ENCODE results near the gene CHD2.

Gene CHD2

GRCh38 chr15:92885224-92886041, 14.7 kb upstream of the CHD2 start:
- no peak for DNase-seq

GRCh38 chr15:92886042-92886537, 14.0 kb upstream of the CHD2 start:
- DNase-seq, result no peak

DNA sequence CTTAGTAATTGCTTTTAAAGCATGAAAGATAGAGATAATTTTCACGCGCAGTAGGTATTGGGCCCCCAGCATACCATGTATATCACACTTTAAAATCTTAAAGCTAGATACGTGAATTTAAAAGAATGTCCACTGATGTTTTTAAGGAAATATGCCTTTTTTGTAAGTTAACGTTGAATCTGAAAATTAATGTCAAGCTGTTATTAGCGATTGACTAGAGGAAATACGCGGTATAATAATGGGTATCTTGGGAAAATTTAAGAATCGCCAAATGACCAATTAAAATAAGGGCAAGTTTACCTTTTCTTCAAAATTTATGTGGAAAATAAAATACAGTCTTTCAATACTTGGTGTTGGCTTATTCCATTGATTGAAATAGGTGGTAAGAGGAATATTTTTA, 13.3 kb upstream of the CHD2 start:
- no peak for DNase-seq

- no peak for DNase-seq
Observed at GRCh38 chr15:92887869-92888268, 12.3 kb upstream of the CHD2 start.

DNA sequence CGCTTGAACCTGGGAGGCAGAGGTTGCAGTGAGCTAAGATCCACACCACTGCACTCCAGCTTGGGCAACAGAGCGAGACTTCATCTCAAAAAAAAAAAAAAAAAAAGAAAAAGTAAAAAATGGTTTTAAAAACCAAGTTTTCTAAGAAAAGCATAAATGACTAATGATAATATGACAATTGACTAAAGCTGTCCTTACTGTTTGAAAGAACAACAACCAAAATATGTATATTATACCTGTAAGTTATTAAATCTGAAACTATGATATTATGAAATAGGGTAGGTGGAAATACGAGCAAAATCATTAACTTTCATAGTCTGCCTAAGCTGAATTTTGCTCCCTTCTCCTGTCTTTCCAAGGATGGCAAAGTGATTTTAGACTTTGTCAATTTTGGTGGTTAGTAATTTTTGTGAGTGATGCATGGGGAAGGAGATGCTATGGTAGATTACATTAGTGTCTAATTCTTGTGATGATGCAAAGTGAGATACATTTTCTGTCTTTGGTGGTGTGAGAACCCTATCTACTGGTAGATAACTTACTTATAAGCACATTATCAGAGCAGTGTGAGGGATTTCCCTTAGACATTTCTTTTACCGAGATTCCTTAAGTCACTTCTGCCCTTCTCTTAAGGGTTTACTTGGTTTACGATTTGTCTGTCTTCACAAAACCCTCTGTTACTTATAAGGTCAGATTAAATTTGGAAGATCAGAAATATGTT, 10.6 kb upstream of the CHD2 start:
- no peak for DNase-seq

- DNase-seq, result no peak
Observed at GRCh38 chr15:92891533-92892200, 8.5 kb upstream of the CHD2 start.

DNA sequence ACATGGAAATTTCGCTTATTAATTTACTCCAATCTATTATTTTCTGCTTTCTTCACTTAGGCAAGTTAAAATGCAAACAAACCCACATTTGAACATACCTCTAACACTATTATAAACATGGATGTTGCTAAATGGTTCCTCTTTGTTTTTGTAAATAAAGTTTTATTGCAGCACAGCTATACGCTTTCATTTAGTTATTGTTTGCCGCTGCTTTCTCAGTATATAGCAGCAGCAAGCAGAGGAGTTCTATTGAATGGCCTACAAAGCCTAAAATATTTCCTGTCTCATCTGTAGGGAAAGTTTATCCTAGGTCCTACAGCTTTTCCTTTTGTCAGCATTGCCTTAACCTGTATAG, 7.9 kb upstream of the CHD2 start:
- no peak for DNase-seq

DNA sequence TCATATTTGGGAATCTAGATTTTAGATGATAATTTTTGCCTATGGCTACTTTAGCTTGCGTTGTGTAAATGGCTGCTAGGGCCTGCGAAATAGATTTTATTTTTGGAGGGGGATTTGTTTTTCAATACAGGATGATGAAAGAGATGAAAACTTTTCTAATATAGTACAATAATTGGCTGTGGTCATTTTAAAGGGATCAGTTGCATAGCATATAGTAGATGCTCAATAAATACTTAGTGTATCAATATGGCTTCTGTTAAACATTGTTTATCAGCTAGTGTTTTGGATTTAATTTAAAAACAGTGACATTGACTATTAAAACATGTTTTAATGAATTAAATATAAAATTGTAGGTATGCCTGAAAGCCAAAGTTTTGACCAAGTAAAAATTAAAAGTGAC, 6.9 kb upstream of the CHD2 start:
- no peak for DNase-seq

DNA sequence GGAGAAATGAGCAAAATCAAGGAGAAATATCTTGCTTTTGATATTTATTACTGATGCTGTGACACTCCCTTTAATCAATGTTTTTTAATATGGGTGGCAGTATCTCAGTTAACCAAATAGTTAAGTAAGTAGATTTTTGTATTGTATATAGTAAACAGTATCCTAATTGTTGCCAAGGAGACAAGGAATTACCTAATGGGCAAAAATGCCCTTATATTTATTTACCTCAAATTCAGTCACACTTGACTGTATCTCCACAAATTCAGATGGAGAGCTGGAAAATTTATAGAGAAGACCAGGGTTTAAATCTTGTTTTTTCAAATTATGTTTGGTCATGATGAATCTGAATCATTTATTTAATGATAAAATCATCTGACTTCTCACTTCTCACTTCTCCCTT, 3.6 kb upstream of the CHD2 start:
- DNase-seq, result no peak

DNA sequence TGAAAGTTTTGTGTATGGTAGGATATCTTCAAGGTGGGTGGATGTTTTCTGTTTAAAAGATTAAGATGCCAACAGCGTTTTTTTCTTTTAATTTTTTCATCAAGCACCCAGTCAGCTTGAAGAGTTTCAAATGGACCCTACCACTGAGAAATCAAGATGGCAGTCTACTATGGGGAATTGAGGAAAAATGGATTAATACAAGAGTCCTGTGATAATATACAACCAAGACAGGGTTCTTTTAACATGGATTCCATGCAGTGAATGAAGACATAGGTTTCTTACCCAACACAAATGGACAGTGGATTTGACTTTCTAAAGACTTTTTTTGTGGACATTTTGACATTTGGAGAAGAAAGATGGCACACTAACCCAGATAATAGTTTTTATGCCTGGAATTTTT, 2.5 kb upstream of the CHD2 start:
- no peak for DNase-seq

GRCh38 chr15:92898988-92899582, 1.0 kb upstream of the CHD2 start:
- DNase-seq, result no peak

GRCh38 chr15:92899601-92899947, 550 bp upstream of the CHD2 start:
- DNase-seq, result no peak

GRCh38 chr15:92900731-92901071, 577 bp downstream of the CHD2 start:
- DNase-seq, result no peak

GRCh38 chr15:92901072-92901761, 1.1 kb downstream of the CHD2 start:
- DNase-seq, result no peak

DNA sequence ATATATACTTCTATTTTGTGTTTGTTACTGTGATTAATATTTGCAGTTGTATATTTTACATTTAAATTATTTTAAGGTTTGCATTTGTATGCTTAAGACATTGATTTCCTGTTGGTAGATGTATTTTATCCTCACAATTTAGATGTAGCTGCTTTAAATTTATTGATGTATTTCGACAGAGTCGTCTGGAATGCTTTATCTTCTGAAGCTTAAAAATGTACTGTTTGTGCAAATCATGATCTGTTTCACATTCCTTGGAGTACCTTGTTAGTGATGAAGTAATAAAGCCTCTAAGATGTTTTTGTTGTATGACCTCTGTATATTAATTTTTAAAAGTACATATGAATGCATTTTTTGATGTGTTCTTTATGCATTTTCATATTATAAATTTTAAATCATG, 1.9 kb downstream of the CHD2 start:
- DNase-seq, result no peak

- DNase-seq, result no peak
Observed at GRCh38 chr15:92902737-92903593, 2.8 kb downstream of the CHD2 start.

DNA sequence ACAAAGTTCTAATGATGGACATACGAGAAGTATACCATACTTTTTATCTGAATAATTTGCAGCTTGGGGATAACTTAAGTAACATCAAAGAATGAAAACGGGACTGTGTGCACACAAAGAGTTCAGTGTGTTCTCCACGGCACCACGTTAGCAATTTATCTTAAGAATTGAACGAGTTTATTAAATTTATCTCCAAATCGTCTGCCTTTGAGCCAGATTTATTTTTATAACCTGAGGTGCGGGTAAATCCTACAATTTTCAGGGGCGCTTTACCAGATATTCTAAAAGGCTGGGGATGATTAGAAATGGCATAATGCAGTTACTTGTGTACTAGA, 3.5 kb downstream of the CHD2 start:
- no peak for DNase-seq

DNA sequence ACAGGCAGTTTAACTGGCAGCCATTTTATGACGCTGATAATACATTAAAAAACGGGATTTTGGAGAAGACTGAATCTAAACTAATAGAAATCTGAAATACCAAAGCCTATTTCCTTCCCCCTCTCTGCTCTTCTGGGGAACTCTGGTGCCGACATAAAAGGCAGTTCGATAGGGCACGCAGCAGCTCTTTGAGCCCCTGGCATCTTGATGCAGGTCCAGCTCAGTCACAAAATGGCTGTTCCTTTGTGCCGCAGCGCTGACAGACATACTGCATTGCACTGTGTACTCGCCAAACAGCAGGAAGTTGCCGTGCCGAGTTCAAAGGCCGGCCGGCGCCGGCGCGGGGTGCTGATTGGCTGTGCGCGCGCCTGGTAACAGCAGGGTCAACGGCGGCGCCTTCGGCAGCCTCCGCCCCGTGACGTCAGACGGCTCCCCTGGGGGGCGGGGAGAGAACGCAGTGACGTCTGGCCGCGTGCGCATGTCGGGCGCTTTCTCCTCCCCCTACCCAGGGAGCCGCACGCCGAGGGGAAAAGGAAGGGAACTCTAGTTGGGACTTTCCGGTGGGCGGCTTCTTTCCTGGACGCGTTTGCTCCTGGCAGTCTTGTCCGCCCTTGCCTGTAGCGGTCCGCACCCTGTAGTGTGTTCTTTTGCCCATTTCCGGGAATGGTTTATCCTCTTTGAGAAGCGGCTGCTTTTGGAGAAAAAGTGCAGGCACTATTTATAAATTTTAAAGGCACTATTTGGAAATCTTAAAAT, 4.0 kb downstream of the CHD2 start:
- DNase-seq, result peak; percentile 99

- DNase-seq, result no peak
Observed at GRCh38 chr15:92904722-92905571, 4.8 kb downstream of the CHD2 start.

DNA sequence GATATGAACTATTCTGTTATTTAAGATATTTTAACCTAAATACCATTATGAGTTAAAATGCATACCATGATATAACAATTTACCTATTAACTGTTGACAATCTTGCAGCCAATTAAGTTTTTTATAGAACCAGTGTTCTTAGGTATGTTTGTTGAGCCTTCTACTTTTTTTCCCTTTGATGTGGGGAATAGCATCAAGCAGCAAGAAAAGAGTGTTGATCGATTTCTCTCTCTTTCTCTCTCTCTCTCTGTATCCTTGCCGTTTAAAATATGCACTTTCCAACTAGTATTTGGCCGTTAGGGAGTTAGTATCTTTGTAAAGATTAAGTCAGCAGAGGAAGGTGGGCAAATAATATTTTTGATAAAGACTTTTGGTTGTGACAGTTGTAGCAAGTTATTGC, 5.9 kb downstream of the CHD2 start:
- no peak for DNase-seq
